GM19099 (cell line): ENCODE results near the gene SPESP1.

Experiments used
- POLR2A ChIP-seq: IDR thresholded peaks from 3 replicates; pipeline ENCODE4 v1.6.1; 2011; ENCODE audit warnings: low read depth; ENCODE audit not compliant: insufficient read length; ENCODE audit errors: extremely low read depth

The SPESP1 gene

GRCh38 chr15:68985361-68985891 lies 55.1 kb downstream of the SPESP1 start:
- no peak for TF ChIP-seq POLR2A

GRCh38 chr15:68986322-68986721 lies 56.0 kb downstream of the SPESP1 start:
- TF ChIP-seq POLR2A, result no peak

- TF ChIP-seq POLR2A, result no peak
Observed at GRCh38 chr15:68987120-68987519, 56.8 kb downstream of the SPESP1 start.

- TF ChIP-seq POLR2A, result no peak
Observed at GRCh38 chr15:68987676-68988075, 57.4 kb downstream of the SPESP1 start.

GRCh38 chr15:68989541-68990230 lies 59.4 kb downstream of the SPESP1 start:
- TF ChIP-seq POLR2A, result no peak

GRCh38 chr15:68990231-68990991 lies 60.1 kb downstream of the SPESP1 start:
- no peak for TF ChIP-seq POLR2A

- no peak for TF ChIP-seq POLR2A
Observed at GRCh38 chr15:68990992-68991500, 60.7 kb downstream of the SPESP1 start.

- TF ChIP-seq POLR2A, result no peak
Observed at GRCh38 chr15:68991723-68992122, 61.4 kb downstream of the SPESP1 start.

GRCh38 chr15:68992696-68993095 lies 62.4 kb downstream of the SPESP1 start:
- TF ChIP-seq POLR2A, result no peak

- TF ChIP-seq POLR2A, result no peak
Observed at GRCh38 chr15:68993276-68993675, 63.0 kb downstream of the SPESP1 start.

- no peak for TF ChIP-seq POLR2A
Observed at GRCh38 chr15:68994149-68994548, 63.8 kb downstream of the SPESP1 start.

GRCh38 chr15:68994981-68995761 lies 64.8 kb downstream of the SPESP1 start:
- TF ChIP-seq POLR2A, result no peak
